GM19099 (cell line): ENCODE data around the gene ELL.

Experiments used
- POLR2A ChIP-seq: IDR thresholded peaks from 3 replicates; pipeline ENCODE4 v1.6.1; 2011; ENCODE audit warnings: low read depth; ENCODE audit not compliant: insufficient read length; ENCODE audit errors: extremely low read depth

Gene ELL

GRCh38 chr19:18486746-18487145, 35.1 kb downstream of the ELL start:
- no peak for TF ChIP-seq POLR2A

DNA sequence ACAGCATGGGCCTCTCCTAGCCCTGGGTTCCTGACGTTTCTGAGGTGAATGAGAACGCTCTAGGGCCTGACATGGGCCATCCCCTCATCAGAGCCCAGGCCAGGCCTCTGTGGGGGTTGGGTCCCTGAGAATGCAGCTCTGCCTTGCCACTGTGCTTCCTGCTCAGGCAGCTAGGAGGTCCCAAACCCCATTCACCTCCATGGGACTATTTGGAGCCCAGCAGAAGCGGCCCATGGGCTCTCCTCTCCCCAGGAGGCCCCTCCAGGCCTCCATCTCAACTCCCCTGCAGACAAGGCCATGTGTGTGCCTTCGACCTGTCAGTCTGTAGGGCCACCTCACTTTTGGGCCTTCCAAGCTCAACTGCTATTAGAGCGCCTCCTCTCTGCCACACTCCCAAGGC, 36.9 kb downstream of the ELL start:
- no peak for TF ChIP-seq POLR2A

DNA sequence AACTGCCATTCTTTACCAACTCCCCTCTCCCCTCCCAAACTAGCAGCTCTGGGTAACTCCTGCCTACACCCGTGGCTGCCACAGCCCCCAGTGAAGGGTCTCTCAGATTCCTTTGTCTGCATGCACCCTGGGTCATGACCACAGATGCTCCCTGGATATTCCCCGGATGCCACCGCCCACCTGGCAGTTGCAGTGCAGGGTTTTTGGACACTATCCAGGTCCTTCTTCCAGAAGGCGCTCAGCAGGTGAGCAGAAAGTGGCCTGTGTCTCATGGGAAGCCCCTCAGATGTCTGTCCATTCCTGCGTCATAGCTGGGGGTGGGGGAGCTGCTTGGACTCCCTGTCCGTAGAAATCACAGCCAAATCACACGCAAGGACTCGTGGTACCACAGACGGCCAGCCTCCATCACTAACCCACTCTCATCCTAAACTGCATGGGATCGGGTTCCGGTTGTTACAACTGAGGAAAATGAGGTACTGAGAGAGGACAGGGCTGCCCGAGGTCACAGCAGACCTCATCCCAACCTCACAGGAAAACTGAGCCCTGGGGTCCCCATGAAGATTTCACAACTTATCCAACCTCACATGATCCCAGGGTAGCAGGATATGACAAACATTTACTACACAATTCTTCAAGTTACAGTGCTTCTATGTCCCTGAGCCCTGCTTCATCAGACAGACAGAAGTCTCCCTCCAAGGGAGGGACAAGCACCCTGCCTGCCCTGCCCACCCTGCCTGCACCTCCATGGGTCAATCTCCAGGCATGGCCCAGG, 38.6 kb downstream of the ELL start:
- TF ChIP-seq POLR2A, result no peak

GRCh38 chr19:18481505-18482222, 40.2 kb downstream of the ELL start:
- TF ChIP-seq POLR2A, result no peak

DNA sequence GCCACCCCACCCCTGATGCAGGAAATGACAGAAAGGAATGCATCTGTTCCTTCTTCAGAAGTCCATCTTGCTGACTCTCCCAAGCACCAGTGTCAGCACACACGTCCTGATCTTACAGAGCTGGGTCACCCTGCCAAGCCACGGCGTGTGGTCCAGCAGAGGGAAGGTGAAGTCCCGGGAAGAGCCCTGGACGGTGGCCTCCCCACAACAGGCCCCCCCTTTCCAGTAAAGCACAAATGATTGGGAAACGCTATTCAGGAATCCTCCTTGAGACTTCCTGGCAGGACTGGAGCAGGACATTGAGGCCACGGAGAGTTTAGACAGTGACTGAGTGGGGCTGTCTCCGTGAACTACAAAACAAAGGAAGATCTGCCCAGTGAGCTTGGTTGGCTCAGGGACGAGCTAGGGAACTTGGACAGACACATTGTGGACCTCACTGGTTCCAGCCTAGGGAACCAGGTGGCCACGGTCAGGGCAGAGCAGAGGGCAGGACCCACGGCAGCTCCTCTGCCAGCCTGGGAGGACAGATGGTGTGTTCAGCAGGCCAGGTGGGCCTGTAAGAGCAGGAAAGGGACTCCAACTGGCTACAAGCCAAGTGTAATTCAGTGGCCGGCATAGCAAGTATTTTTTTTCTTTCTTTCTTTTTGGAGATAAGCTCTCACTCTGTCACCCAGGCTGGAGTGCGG, 41.7 kb downstream of the ELL start:
- TF ChIP-seq POLR2A, result no peak

DNA sequence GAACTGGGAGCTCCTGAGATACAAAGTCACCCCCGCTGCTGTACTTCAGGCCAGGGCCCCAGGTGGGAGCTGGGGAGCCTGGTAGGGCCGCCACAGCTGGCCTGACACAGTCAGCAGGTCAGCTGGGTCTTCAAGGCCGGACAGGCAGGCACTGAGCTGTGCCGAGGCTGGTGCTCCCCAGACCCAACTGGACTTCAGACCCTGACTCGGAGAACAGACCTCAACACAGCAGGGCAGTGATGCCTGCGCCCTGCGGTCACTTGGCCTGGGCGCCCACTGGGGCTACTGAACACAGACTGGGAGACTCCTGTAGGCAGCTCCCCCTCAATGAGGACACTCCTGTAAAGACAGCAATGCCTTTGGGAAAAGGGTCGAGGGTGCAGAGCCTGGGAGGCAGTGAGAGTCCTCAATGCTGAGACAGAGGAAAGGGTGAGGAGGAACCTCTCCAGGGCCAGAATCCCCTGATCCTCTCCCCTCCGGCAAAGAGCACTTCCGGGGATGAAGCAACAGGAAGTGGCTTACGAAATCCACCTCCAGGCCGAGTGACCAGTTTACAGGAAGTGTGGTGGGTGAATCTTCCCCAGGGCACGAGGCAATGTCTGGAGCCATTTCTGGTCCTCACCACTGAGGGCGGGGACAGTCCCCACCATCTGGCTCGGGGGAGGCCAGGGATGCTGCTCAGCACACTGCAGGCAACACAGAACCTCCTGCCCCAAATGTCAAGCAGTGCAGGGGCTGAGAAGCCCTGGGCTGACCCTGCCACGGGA, 43.1 kb downstream of the ELL start:
- peak; percentile 24 for TF ChIP-seq POLR2A

DNA sequence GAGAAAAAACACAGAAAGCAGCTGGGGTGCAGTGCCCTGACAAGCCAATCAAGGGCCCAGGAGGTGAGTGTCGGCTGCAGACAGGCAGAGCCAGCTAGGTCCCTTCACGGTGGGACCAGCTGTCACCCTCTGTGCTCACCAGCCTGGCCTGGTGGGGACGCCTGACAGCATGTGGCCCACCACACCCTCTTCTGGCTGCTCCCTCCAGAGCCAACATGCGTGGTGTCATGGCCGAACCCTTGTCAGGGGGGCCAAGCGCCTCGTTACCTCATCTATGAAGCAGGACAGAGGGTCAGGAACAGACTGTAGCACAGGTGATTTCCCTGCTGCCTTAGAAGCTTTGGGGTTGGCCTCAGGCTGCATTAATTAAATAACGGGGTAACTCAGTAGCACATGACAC, 43.9 kb downstream of the ELL start:
- TF ChIP-seq POLR2A, result no peak

GRCh38 chr19:18477042-18477779, 44.7 kb downstream of the ELL start:
- TF ChIP-seq POLR2A, result no peak

- TF ChIP-seq POLR2A, result no peak
Observed at GRCh38 chr19:18476507-18477041, 45.3 kb downstream of the ELL start.

- TF ChIP-seq POLR2A, result no peak
Observed at GRCh38 chr19:18475762-18476331, 46.0 kb downstream of the ELL start.

GRCh38 chr19:18475004-18475453, 46.8 kb downstream of the ELL start:
- TF ChIP-seq POLR2A, result no peak

DNA sequence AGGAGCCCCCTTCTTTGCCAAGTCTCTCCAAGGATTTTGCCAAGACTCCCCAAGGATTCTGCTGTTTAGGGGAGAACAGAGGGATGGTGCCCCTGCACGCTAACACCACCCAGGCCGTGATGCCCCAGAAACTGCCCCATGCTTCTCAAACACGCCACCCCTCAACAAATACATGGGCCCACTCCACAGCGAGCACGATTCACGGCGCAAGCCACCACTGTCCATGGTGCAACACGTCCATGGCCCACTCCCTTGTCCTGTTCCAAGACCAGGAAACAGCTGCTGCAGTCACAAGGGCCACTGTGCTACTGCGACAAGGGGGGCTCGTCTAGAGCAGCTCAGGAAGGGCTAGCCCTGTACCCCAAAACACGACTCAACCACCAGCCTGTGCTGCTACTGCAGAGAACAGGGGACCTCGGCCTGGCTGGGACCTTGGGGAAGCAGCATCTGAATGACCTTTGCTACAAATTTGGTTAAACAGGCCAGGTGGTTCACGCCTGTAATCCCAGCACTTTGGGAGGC, 47.4 kb downstream of the ELL start:
- no peak for TF ChIP-seq POLR2A

- TF ChIP-seq POLR2A, result no peak
Observed at GRCh38 chr19:18473706-18474087, 48.2 kb downstream of the ELL start.

GRCh38 chr19:18473003-18473705, 48.7 kb downstream of the ELL start:
- TF ChIP-seq POLR2A, result no peak

DNA sequence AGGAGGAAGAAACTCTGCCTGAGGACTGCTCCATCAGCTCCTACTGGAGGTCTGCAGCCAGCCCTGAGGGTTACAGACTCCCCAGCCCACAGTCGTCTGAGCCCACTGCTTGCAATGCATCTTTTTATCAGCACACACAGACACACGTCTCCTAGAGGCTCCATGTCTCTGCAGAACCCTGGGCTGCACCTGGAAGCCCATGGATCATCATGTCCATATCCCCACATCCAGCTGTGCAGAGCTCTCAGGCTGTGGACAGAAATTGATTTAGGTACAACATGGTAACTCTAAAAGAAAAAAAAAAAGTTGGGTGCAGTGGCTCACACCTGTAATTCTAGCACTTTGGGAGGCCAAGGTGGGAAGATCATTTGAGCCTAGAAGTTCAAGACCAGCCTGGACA, 51.1 kb downstream of the ELL start:
- no peak for TF ChIP-seq POLR2A
